Measurements from ENCODE around the gene ADGRG7. TPM values are rescaled to one million over a fixed set of nuclear protein-coding genes. Genes with fewer than 3 reads are reported as not detected.
"Not testable (repeated sequence)": the region's sequence is repeated elsewhere in the genome, so short reads cannot be mapped to it uniquely, and the experiment has no call there.

ADGRG7 gene, protein sequence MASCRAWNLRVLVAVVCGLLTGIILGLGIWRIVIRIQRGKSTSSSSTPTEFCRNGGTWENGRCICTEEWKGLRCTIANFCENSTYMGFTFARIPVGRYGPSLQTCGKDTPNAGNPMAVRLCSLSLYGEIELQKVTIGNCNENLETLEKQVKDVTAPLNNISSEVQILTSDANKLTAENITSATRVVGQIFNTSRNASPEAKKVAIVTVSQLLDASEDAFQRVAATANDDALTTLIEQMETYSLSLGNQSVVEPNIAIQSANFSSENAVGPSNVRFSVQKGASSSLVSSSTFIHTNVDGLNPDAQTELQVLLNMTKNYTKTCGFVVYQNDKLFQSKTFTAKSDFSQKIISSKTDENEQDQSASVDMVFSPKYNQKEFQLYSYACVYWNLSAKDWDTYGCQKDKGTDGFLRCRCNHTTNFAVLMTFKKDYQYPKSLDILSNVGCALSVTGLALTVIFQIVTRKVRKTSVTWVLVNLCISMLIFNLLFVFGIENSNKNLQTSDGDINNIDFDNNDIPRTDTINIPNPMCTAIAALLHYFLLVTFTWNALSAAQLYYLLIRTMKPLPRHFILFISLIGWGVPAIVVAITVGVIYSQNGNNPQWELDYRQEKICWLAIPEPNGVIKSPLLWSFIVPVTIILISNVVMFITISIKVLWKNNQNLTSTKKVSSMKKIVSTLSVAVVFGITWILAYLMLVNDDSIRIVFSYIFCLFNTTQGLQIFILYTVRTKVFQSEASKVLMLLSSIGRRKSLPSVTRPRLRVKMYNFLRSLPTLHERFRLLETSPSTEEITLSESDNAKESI
- total RNA-seq (2014; rRNA removed; shearing (Covaris generic)), result 0.08 and 0.13 TPM in 2 replicates

DNA sequence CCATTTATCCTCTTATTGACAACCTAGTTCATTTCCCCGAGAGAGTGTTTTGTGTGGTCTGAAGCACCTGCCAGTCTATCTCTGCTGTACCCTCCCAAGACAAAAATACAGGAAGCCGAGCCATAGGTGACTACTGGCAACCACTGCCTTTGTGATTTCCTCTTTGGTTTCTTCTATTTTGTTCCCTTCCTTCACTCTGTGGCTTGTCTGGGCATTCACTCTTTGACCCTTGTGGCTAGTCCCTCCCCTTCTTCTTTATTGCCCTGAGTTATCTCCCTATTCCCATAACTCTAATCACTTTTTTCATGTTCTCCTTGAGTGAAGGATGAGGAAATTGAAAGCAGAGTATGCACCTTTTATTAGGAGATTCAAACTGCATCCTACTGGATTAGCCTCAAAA lies at the start of gene ADGRG7:
Gene ADGRG7 (plus strand): TSS at position 297 of the 400 bp plus-strand sequence. CDS start 256 bp downstream, outside the sequence.
- DNase-seq (ENCODE audit: low spot score), result no peak

DNA sequence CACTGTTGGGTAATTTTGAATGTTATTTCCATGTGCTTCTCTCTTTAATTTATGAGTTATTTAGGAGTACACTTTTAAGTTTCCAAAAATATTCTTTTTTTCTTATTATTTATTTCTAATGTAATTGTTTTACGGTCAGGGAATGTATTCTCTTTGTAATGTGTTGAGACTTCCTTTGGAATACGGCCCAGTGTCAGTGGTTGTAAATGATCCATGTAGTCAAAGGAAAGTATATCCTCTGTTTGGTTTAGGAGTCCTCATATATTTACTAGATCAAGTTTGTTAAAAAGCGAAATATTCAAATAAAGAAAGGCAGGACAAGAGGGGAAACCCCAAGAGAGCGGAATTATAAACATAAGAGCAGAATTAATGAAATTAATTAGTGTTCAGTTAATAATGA lies 49.0 kb upstream of the ADGRG7 start:
- DNase-seq (ENCODE audit: low spot score), result no peak

DNA sequence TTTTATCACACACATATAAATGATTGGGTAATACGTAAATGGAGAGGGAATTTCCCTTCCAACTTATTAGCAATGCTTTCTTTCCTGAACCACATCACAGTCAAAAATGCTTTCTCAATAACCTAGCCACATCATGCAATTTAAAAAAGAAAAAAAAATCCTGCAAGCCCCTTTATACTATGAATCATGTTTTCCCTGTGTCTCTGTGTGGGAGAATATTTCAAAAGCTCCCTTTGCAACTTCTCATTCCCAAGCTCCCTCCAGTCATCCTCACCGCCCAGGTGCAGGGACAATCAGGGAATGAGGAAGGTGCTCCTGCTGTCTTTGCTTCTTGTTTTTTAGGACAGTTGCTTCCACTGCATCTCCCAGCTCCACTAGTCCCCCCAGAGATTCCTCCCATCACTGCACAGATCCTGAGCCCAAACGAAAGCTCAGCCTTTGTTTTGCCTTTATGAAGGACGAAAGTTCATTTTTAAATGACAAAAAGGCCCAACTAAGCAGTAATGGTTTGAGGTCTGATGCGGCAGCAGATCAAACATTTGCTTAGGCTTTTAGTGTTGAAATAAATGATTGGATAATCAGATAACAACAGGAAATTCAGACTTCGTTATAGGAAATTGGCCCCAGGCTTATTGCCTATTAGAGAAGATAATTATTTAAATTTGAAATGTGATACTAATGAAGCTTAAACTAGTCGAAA lies 47.8 kb upstream of the ADGRG7 start:
- DNase-seq (ENCODE audit: low spot score), result no peak

DNA sequence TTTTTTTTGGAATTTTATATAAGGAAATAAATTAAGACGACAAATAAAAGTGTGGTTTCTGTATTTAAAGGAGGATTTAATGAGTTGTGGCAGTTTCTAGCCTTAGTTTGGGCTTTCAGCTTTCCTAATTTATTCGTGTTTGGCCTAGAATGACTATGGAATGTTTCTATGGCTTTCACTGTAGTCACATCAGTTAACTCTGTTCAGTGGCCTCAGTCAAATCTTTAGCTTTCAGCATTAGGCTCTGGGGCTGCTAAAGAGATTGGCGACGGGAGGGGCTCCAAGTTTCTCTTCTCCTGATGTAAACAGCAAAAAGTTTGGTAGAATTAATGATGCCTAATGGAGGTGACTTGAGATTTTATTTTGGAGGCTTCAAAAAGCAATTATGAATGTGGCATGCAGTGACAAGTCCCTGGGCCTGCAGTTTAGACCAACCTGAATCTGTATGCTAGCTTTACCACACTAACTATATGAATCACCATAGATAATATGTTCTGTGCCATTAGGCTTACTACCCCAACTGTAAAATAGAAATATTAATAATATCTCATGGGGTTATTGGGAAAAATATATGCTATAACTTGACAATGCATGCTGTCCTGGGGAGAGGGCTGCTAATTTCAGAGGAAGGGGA lies 47.1 kb upstream of the ADGRG7 start:
- DNase-seq (ENCODE audit: low spot score), result no peak

DNA sequence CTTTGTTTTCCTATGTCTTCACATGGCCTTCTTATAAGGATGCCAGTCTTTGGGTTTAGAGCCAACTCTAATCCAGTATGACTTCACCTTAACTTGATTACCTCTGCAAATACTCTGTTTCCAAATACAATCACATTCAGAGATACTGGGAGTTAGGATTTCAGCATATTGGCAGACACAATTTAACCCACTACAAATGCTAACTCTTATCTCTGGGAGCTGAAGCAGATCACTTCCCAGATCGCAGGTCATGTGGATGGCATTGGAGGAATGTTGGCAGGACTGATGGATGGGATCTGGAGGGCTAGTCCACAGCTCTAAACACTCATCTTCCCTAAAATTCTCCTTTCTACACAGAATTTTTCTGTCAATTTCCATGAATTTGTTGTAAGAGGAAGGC lies 46.2 kb upstream of the ADGRG7 start:
- DNase-seq (ENCODE audit: low spot score), result no peak

DNA sequence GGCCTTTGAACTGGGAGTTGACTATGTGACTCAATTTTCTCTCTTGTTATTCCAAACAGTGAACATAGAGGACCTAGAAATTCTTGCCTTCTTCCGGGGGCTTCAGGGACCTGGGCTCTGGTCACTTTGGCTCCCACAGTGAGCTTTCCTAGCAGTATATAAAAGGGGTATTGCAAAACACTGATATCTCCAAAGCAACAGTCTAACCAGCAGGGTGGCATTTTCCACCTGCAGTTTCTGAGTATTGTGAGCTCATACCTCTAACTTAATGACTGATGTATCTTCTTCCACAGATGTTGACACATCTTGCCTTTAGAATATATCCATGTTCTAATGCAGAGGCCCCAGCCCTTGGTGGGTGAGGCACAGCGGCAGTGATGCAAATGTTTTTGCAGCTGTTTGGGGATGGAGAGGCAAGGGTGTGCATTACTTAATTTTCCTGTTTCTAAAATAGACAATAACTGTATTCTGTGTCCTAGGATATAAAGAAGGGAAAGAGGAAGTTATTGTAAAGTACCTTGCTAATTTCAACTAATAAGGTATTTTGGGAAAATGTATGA lies 45.7 kb upstream of the ADGRG7 start:
- DNase-seq (ENCODE audit: low spot score), result no peak

DNA sequence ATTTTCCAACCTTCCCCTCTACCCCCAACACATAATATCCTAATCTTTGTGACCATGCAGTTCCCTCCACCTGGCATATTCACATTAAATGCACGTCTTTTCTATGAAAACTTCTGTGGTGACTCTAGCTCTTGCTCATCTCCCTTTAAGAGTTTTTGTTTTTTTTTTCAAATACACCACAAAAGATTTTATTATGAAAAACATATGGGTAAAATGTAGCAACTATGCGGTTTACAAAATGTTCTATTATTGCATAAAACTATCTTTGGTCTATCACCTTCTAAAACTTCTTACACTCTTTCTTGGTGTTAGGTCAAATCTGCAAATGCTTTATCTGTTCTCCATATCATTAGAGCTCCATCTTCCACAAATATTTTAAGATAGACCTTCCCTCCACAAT lies 38.6 kb upstream of the ADGRG7 start:
- no peak for DNase-seq (ENCODE audit: low spot score)

DNA sequence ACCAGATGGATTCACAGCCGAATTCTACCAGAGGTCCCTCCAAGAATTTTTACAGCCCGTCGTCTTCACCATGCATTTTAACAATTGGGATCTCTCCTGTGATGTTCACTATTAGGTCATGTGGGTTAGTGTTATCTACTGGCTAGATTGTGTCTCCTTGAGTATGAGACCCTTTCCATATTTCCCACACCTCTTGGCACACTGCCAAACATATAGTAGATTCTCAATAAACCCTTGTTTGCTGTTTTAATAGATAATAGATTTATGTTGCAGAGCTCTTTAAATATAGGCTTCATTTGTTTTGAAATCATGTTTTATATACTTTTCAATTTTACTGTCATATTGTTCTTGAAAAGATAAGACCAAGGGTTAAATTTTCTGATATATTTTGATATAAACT lies 34.9 kb upstream of the ADGRG7 start:
- no peak for DNase-seq (ENCODE audit: low spot score)

DNA sequence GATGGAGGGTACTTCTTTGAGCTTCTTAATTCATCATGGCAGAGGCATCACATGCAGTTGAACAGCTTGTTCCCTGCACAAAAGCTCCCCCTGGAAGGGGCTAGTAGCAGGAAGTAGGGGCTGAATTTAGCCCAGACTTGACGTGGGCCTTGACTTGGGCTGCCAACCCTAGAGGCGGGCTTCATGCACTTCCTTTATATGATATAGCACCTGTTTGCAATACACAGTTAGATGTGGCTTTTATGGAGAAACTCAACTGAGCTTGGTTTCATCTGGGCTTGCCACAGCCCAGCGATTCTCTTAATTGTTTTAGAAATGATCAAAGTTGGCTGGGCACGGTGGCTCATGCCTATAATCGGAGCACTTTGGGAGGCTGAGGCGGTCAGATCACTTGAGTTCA lies 33.7 kb upstream of the ADGRG7 start:
- no peak for DNase-seq (ENCODE audit: low spot score)

DNA sequence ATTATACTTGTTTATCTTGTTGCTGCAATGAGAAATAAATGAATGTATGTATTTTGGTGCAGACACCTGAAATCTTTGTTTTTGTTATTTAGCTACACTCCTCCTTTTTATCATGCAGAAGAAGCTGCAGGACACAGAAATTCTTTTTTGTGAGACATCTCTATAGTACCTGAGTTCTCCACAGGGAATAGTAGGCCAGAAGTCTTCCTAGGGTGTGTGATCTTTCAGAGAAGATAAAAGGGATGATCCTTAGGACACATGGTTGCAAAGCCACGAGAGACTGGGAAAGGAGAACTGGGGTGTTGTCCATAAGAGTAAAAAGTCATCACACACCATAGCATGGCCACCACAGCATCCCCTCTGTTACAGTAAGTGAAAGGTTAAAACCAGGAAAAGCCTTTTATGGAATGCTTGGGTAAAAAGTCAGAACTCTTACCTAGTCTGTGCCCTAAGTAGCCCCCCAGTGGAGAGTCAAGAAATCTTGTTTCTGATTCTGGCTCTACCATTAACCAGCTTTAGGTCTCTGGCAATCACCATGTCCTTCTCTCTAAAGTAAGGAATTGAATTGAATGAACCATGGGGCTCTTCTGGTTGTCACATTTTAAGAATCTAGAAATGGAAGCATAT lies 31.9 kb upstream of the ADGRG7 start:
- DNase-seq (ENCODE audit: low spot score), result no peak

DNA sequence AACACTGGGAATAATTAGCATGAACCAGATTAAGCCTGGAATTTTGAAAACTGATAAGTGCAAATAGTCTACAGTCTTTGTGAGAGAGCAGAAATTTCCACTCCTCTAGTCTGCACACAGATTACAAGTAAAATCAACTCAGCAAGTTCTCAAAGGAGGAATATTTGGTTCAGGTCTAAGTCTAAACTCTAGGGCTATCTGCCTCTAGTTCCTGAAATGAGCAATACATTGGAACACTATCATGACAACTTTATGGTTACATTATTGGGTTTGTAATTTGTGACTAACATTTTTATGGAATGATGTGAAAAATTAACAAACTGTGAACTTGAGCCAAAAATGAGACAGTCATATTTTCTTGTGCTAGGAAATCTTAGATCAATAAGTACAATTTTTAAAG lies 30.8 kb upstream of the ADGRG7 start:
- no peak for DNase-seq (ENCODE audit: low spot score)

DNA sequence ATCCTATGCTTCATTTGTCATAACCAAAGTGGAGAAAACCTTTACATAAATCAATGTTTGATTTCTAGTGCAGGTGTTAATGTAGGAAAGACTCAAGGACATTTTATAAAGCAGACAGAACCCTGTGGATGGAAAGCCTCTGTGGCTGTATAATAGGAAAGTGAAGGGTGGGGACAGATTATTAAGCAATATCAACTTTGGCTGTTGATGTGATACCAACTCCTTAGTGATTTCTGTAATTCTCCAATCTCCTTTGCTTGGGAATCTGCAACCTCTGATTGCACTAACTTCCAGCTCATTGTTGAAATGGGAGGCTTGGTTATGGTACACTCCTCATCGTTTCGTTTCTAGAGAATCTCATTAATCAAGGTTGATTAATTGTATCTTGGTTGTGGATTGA lies 29.3 kb upstream of the ADGRG7 start:
- no peak for DNase-seq (ENCODE audit: low spot score)

DNA sequence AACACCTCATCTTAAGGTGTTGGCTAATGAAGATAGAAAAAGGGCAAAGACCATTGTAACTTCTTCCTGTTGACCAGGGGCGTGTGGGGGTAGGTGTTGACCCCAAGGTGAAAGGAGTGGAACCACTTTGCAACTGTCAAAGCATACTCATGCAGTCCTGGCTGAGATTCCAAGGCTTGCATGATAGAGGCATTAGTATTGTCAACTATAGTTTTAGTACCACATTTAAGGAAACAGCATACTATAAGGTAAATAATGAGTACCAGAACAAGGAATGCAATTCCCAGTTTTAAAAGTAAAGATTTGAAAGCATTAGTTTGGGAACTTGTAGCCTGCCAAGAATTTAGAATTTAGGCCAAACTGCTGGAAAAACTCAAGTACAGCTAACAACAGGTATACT lies 27.8 kb upstream of the ADGRG7 start:
- no peak for DNase-seq (ENCODE audit: low spot score)

DNA sequence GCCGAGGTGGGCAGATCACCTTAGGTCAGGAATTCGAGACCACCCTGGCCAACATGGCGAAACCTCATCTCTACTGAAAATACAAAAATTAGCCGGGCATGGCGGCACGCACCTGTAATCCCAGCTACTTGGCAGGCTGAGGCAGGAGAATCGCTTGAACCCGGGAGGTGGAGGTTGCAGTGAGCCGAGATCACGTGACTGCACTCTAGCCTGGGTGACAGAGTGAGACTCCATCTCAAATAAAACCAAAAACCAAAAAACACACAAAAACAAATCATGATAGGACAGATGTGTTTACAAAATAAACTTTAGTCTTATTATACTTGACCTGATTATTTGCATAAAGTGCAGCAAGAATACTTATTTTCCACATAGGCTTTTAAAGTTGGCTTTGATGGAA lies 27.2 kb upstream of the ADGRG7 start:
- DNase-seq (ENCODE audit: low spot score), result not testable (repeated sequence)

DNA sequence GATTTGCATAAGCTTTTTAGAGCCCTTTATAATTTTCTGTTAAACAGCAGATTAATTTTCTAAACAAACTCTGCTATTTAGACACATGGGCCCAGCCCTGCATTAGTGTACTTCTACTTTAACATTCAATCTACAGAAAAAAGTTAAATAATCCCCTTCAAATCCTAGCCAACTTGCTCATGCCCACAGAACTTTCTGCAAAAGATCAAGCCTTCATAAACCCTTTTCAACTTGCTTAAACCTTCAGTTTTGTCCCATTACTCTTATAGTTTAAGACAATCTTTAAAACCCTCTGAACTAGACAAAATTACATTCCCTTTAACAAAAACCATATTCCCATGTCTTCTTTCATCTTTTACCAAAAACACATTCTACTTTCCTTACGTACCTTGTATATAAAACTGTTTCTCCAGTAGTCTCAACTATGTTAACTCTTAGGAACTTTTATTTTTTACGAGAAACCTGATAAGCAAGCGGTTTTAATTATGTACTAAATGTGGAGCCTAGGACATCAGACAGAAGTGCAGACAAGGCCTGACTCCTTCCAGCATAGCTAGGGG lies 25.2 kb upstream of the ADGRG7 start:
- DNase-seq (ENCODE audit: low spot score), result no peak

DNA sequence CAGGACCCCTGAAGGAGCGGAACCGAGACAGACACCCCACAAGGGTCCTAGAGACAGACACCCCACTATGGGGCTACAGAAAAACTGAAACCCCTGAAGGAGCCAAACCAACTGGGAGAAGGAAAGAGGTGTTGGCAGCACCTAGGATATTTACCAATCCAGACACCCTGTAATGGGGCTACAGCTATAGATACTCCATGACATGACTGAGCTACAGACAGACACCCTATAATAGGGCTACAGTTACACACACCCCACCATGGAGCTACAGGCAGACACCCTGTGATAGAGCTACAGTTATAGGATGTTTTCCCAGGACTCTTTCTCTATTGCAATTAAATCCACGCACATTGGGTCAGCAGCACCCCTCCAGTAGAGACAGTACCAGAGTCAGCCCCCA lies 22.6 kb upstream of the ADGRG7 start:
- DNase-seq (ENCODE audit: low spot score), result no peak

DNA sequence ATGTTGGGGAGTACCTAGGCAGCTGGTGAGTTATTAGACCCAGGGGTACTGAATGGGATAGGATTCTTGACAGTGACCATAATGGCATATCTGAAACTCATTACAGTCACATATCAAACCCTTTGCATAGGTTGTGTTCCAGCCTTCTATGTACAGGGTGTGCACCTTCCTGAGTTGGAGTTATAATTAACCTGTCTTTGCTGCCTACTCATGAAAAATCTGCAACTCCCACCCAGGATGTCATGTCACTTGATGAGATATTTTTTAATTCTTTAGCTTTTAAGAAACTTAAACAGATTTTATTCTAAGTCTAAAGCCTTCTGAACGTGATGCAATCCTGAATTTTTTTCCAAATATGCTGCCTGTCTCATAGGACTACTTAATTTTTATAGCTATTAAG lies 21.1 kb upstream of the ADGRG7 start:
- DNase-seq (ENCODE audit: low spot score), result no peak

DNA sequence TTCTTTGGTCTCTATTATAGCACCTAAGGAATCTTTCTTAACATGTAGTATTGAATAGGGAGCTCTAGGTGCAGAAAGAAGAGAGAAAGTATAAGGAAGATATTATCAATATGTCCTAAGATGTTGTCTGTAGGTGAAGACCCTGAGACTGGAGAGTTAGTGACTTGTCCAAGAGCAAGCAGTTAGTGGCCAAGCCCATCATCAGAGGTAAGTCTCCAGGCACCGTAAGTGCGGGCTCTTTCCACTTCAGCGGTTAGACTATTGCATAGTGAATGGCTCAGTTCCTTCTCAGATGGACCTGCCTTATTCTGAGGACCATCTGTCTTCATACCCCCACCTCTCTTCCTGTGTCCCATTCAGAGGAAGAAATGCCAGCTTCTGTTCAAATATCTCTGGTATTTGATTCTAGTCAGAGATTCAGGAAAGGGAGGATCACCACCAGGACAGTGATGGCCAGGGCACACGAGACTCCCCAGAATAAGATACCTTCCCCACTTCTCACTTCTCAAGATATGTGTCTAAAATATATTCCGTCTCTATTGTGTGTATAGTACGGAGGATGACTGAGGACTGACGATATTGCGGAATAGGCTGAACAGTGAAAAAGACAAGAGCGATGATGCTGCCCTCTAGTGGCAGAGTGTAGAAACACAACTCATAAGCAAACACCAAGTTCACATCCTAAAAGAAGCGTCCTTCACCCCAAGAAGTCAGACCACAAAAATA lies 19.1 kb upstream of the ADGRG7 start:
- peak; percentile 95 for DNase-seq (ENCODE audit: low spot score)

DNA sequence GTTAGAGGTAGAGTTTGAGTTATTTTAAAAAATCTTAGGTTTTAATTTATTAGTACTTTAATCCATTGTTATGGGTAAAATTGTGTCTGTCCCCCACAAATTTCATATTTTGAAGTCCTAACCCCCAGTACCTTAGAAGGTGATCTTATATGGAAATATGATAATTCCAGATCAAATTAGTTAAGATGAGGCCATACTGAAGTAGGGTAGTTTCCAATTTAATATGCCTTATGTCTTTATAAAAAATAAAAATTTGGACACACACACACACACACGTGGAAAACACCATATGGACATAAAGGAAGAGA lies 18.6 kb upstream of the ADGRG7 start:
- DNase-seq (ENCODE audit: low spot score), result no peak

DNA sequence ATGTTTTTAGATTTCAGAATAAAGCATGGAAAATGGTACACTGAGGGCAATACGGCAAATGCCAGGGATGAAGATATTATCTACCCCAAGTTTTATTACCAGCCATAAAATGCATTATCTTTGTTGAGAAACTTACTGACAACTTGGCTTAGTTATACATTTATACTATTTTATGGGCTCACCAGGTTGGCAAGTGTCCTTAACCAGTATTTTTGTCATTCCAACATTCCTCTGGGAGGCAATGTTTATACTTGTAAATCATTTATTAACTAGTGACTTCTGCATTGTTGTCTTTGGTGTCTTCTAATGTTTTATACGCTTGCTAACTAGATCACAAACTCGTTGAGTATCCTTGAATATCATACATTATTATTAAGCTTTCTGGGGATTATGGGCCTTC lies 18.0 kb upstream of the ADGRG7 start:
- peak; percentile 62 for DNase-seq (ENCODE audit: low spot score)
